GM21390 (cell line): ENCODE measurements around the gene ZCRB1.
"Not testable (repeated sequence)": the region's sequence is repeated elsewhere in the genome, so short reads cannot be mapped to it uniquely, and the experiment has no call there.

Experiments
- ATAC-seq: cut with Tn5 transposase; IDR thresholded peaks from one replicate; pipeline ENCODE4 v1.9.1; 2021; ENCODE audit not compliant: unreplicated experiment

Gene ZCRB1

GRCh38 chr12:42330097-42330496, 4.2 kb upstream of the ZCRB1 start:
- ATAC-seq, result not testable (repeated sequence)

- ATAC-seq, result no peak
Measured at GRCh38 chr12:42327227-42327590, 1.3 kb upstream of the ZCRB1 start.

GRCh38 chr12:42326541-42327226, 790 bp upstream of the ZCRB1 start:
- peak; percentile 22 for ATAC-seq

GRCh38 chr12:42325326-42325652, 605 bp downstream of the ZCRB1 start:
- no peak for ATAC-seq

GRCh38 chr12:42323856-42324255, 2.0 kb downstream of the ZCRB1 start:
- no peak for ATAC-seq

- no peak for ATAC-seq
Measured at GRCh38 chr12:42322567-42322966, 3.3 kb downstream of the ZCRB1 start.

GRCh38 chr12:42320796-42321195, 5.1 kb downstream of the ZCRB1 start:
- ATAC-seq, result no peak

GRCh38 chr12:42315108-42315507, 10.8 kb downstream of the ZCRB1 start:
- no peak for ATAC-seq

- ATAC-seq, result no peak
Measured at GRCh38 chr12:42309996-42310395, 15.9 kb downstream of the ZCRB1 start.

- ATAC-seq, result no peak
Measured at GRCh38 chr12:42308390-42308789, 17.5 kb downstream of the ZCRB1 start.

- ATAC-seq, result no peak
Measured at GRCh38 chr12:42306297-42306696, 19.6 kb downstream of the ZCRB1 start.

- peak; percentile 86 for ATAC-seq
Measured at GRCh38 chr12:42299392-42300308, 26.2 kb downstream of the ZCRB1 start.

- ATAC-seq, result no peak
Measured at GRCh38 chr12:42298887-42299286, 27.0 kb downstream of the ZCRB1 start.

- no peak for ATAC-seq
Measured at GRCh38 chr12:42296503-42297109, 29.3 kb downstream of the ZCRB1 start.

- no peak for ATAC-seq
Measured at GRCh38 chr12:42291680-42292079, 34.2 kb downstream of the ZCRB1 start.

- ATAC-seq, result no peak
Measured at GRCh38 chr12:42288544-42288943, 37.4 kb downstream of the ZCRB1 start.

GRCh38 chr12:42286741-42287140, 39.2 kb downstream of the ZCRB1 start:
- ATAC-seq, result no peak

GRCh38 chr12:42285431-42285830, 40.5 kb downstream of the ZCRB1 start:
- no peak for ATAC-seq

- ATAC-seq, result no peak
Measured at GRCh38 chr12:42284876-42285275, 41.0 kb downstream of the ZCRB1 start.

- ATAC-seq, result no peak
Measured at GRCh38 chr12:42284157-42284556, 41.7 kb downstream of the ZCRB1 start.

- no peak for ATAC-seq
Measured at GRCh38 chr12:42283739-42284138, 42.2 kb downstream of the ZCRB1 start.

GRCh38 chr12:42282294-42282693, 43.6 kb downstream of the ZCRB1 start:
- ATAC-seq, result no peak
